ENCODE results near the gene ZNF83.
A peak's percentile ranks its signal among the peaks of the same experiment; 100 is the strongest.
"Not testable (repeated sequence)": the region's sequence is repeated elsewhere in the genome, so short reads cannot be mapped to it uniquely, and the experiment has no call there.

Gene ZNF83

DNA sequence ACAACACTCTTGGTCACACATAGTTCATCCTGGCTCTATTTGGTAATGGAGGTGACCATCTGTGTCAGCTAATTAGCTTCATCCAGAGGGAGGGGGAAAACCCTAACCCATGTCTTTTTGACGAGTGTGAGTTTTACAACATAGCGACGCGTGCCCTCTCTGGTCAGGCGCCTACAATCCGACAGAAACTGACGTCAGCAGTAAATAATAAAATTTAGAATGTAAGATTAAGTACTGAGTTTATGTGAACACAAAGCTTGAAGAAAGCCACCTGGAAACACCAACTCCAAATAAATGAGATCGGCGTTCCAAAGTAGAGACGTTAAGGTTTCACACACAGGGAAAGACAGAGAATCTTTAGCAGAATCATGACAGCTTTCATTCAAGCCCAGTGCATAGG, 1.8 kb upstream of the ZNF83 start:
- no peak for DNase-seq

DNA sequence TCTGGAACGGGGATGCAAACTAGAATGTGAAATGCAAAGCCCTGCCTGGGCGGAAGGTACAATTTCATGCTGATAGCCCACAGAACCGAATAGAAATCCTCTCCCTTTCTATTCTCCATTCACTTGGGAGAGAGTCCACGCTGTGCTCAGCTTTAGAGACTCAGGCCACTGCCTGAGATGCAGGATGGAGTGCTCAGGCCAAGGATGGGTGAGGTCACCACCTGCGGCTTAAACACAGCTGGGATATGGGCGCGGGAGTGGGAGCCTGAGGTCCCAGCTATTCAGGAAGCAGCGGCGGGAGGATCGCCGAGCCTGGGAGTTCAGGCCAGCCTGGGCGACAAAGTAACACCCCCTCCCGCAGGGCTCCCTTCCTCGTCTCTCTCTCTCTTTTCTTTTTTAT, 446 bp upstream of the ZNF83 start:
- no peak for DNase-seq

DNA sequence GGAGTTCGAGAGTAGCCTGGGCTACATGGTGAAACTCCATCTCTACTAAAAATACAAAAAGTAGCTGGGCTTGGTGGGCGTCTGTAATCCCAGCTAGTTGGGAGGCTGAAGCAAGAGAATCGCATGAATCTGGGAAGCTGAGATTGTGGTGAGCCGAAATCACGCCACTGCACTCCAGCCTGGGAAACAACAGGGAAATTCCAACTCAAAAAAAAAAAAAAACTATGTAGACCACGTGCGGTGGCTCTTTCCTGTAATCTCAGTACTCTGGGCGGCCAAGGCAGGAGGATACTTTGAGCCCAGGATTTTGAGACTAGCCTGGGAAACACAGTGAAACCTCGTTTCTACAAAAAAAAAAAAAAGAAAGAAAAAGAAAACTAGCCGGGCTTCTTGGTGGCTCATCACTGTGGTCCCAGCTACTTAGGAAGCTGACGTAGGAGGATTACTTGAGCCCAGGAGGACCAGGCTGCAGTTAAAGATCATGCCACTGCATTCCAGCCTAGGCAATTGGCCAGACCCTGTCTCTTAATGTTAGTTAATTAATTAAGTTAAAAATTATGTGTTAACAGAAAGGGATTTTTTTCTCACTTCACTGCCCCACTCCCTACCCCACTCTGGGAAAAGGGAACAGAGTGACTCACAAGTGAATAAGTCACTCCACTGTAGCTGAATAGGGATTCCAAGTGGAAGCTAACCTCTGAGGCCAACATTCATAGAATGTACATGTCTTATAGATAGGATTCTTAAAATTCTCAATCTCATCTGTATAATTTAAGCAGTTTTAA, 2.2 kb downstream of the ZNF83 start:
- no peak for DNase-seq

DNA sequence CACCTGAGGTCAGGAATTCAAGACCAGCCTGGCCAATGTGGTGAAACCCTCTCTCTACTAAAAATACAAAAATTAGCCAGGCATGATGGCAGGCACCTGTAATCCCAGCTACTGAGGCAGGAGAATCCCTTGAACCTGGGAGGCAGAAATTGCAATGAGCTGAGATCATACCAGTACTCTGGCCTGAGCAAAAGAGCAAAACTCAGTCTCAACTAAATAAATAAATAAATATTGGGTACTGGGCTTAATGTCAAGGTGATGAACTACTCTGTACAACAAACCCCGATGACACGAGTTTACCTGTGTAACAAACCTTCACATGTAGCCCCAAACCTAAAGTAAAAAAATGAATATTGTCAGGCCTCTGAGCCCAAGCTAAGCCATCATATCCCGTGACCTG, 10.7 kb downstream of the ZNF83 start:
- DNase-seq, result not testable (repeated sequence)

DNA sequence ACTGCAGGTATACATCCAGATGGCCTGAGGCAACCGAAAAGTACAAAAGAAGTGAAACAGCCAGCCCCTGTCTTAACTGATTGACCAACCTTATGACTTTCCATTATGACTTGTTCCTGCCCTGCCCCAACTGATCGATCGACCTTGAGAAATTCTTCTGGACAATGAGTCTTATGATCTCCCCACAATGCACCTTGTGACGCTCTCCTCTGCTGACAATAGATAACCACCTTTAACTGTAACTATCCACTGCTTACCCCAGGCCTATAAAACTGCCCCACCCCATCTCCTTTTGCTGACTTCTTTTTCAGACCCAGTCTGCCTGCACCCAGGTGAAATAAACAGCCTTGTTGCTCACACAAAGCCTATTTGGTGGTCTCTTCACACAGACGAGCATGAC, 11.2 kb downstream of the ZNF83 start:
- no peak for DNase-seq

DNA sequence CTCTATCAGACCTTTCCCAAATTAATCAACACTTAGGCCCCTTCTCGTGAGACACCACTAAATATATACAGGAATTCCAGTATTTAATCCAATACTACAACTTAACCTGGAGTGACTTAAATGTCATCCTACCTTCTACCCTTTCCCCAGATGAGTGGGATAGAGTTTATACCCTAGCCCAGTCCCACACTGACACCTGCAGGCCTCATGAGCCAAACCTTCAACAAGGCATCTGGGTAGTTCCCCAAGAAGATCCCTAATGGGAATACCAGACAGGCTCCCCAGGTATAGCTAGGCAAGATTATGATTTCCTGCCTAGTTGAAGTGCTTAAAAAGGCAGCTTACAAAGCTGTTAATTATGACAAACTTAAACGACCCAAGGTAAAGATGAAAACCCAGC, 15.9 kb downstream of the ZNF83 start:
- no peak for DNase-seq

DNA sequence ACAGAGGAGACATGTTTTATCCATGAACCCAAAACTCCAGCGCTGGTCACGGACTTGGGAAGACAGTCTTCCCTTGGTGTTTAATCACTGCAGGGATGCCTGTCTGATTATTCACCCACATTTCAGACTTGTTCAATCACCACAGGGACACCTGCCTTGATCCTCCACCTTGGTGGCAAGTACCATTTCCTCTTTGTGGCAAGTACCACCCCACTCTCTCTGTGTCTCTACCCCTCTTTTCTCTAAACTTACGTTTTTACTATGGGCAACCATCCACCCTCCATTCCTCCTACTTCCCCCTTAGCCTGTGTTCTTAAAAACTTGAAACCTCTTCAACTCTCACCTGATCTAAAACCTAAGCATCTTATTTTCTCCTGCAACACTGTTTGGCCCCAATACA, 16.8 kb downstream of the ZNF83 start:
- no peak for DNase-seq

DNA sequence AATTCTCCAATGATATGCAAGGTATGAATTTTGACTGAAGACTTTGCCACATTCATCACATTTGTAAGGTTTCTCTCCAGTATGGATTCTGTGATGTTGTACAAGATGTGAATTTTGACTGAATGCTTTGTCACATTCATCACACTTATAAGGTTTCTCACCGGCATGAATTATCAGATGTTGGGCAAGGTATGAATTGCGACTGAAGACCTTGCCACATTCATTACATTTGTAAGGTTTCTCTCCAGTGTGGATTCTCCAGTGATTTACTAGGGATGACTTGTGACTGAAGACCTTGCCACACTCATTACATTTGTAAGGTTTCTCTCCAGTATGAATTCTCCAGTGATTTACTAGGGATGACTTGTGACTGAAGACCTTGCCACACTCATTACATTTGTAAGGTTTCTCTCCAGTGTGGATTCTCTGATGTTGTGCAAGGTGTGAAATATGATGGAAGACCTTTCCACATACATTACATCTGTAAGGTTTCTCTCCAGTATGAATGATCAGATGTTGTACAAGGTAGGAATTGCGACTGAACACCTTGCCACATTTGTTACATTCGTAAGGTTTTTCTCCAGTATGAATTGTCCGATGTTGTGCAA, 24.8 kb downstream of the ZNF83 start:
- DNase-seq, result no peak

DNA sequence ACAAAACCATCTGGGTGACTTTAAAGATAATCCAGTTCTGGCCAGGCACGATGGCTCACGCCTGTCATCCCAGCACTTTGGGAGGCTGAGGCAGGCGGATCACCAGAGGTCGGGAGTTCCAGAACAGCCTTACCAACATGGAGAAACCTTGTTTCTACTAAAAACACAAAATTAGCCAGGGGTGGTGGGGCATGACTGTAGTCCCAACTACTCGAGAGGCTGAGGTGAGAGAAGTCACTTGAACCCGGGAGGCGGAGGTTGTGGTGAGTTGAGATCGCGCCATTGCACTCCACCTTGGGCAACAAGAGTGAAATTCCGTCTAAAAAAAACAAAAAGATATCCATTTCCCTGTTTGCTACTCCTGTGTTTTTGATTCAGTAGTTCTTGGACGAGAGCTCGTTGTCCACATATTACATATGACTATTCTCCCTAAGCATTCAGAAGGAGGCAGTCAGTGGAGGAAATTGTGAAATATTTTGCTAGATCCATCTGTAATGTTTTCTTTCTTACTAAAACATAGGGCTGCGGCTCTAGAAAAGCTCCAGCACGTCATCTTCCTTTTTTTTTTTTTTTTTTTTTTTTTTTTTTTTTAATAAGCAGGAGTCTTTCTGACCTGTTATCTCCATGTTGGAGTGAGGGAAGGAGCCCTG, 34.5 kb downstream of the ZNF83 start:
- DNase-seq, result no peak

DNA sequence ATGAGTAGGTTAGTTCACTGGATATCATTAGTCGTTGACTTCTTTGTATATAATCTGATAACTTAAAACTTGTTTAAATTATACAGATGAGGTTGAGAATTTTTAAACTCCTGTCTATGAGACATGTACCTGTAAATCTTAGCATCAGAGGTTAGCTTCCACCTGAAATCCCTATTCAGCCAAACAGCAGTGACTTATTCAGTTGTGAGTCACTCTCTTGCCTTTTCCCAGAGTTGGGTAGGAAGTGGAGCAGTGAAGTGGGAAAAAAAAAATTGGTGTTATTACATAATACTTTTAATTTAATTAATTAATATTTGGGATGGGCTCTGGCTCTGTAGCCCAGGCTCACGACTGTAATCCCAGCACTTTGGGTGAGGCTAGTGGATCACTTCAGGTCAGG, 35.2 kb downstream of the ZNF83 start:
- no peak for DNase-seq

DNA sequence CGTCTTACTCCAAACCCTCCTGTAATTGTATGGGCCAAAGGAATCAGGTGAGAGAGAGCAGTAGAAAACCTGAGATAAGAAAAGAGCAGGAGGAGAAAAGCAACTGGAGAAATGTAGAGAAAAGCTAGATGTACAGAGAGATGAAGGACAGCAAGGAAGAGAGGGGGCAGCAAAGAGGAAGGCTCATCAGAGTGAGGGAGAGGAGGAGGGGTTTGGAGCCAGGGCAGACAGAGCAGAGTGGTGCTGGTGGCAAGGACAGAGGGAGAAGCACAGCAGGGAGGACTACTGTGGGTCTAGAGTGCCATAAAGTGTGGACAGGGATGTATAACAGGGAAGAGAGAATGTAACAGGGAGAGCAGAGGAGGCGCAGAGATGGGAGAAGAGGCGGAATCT, 36.2 kb downstream of the ZNF83 start:
- DNase-seq, result not testable (repeated sequence)

DNA sequence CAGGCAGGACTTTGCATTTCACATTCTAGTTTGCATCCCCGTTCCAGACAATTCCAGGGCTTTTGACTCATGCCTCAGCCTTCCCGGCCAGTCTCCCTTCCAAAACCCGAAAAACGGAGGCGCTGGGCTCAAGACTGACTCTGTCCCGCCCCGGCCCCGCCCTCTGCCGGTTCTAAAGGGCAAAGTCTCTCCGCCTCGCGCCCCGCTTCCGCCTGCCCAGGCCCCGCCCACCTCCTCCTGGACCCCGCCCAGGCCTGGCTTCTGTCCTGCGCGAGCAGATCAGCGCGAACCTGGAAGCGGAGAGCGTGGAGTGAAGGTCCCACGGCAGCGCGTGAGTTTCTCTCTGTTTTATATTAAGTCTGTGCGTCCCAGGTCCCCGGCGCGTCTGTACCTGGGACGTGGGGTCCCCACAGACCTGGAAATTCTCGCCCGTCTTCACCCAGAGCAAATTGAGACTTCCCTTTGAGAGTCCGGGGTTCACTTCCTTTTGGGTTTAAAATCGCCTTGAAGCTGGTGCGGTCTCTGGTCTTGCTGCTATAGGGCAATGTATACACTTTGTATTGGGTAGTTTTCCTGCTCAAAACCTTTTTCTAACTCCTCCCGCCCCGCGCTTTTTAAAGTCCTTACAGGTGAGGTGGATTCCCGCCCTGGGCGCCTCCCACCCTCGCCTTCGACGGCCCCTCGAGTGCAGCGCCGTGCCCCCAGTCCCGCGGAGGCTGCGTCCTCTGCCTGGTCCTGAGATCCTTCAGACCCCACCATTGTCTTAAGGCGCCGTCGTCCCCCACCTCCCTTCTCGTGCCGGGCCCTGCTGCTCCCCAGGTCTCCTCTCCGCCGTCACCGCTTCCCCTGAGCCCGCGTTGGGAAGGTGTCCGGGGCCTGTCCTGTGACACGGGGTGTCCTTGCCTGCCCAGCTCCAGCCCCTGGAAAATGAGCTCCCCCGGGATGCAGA, 36.9 kb downstream of the ZNF83 start:
- DNase-seq, result peak; percentile 90

DNA sequence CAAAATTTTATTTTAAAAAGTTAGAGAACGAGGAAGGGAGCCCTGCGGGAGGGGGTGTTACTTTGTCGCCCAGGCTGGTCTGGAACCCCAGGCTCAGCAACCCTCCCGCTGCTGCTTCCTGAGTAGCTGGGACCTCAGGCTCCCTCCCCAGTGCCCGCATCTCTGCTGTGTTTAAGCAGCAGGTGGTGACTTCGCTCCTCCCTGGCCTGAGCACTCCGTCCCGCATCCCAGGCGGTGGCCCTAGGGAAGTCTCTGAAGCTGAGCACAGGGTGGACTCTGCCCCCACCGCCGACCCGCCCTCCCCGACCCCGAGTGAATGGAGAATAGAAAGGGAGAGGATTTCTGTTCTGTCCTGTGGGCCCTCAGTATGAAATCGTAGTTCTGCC, 37.5 kb downstream of the ZNF83 start:
- no peak for DNase-seq

DNA sequence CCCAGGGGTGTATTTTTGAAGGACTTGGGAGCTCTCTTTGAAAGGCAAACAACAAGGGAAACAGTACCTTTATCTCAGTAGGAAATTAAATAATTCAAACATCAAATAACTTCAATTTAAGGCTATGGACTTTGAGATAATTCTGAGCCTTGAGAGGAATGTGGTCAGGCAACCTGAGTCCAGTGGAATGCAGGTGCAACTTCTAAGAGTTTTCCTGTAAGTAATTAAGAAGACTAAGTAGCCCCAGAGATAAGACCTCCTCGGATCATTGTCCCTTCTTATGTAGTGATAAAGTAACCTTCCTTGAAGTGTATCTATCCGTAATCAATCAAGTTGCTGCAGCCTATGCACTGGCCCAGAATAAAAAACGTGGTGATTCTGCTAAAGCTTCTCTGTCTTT, 38.9 kb downstream of the ZNF83 start:
- no peak for DNase-seq

DNA sequence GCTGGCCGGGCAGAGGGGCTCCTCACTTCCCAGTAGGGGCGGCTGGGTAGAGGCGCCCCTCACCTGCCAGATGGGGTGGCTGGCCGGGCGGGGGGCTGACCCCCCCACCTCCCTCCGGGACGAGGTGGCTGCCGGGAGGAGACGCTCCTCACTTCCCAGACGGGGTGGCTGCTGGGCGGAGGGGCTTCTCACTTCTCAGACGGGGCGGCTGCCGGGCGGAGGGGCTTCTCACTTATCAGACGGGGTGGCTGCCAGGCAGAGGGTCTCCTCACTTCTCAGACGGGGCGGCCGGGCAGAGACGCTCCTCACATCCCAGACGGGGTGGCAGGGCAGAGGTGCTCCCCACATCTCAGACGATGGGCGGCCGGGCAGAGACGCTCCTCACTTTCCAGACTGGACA, 44.7 kb downstream of the ZNF83 start:
- not testable (repeated sequence) for DNase-seq

DNA sequence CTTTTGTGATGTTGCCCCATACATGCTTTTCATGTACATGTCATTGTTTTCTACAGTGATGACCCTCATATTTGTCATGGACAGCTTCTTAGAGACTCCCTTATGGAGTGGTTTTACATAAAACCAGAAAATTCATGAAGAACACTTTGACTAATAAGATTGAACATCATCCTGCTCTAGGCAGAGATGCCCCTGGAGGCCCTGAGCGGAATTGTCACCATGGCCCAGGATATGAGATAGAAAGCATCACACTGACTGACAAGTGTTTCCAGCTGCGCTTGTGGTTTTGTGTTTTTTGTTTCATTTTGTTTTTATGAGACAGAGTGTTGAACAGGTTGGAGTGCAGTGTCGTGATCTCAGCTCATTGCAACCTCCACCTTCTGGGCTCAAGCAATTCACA, 45.9 kb downstream of the ZNF83 start:
- no peak for DNase-seq

DNA sequence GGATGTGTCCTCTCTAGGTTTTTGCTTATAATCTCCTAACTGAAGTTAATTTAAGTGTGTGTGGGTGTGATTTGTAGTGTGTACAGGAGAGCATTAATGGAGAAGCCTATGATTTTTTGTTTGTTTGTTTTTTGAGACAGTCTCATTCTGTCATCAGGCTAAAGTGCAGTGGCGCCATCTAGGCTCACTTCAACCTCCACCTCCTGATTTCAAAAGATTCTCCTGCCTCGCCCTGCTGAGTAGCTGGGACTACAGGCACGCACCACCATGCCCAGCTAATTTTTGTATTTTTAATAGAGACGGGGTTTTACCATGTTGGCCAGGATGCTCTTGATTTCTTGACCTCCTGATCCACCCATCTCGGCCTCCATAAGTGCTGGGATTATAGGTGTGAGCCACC, 47.4 kb downstream of the ZNF83 start:
- DNase-seq, result no peak

DNA sequence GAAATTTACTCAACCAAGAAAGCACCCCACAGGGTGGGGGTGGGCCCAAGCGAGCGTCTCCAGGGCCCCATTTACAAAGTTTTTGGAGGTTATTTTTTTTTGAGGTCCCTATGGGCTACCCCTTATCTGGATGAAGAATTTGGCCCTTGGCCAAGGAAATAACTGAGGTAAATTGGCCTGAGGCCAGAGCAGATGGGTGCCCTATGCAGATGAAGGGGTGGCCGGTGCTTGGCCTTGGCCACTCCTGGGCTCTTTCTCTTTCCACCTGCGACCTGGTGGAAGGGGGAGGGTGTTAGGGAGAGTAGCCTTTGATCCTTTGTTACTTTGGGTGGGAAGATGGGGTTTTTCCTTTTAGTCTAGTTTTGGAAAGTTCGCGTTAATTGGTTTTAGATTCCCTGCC, 52.6 kb downstream of the ZNF83 start:
- DNase-seq, result no peak

DNA sequence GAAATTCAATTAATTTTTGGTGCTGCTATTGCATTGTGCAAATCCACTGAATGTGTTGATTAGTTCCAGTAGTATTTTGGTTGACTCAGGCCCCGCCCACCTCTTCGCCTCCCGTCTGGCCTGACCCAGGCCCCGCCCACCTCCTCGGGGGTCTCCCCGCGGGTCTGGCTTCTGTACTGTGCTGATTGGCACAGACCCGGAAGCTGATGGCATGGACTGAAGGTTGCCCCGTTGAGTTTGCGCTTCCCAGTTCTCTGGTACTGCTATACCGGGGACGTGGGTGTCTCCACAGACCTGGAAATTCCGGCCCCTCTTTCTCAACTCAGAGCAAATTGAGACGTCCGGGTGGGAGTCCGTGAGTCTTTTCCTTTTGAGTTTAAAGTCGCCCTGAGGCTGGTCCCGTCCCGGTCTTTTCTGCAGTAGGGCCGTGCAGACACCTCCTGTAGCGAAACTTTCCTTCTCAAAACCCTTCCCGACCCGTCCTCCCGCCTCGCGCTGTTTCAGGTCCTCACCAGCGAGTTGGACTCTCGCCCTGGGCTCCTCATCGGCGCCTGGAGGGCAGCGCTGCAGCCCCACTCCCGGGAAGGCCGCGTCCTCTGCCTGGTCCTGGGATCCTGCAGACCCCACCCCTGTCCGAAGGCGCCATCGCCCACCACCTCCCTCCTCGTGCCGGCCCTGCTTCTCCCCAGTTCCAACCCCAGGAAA, 53.3 kb downstream of the ZNF83 start:
- DNase-seq, result no peak

DNA sequence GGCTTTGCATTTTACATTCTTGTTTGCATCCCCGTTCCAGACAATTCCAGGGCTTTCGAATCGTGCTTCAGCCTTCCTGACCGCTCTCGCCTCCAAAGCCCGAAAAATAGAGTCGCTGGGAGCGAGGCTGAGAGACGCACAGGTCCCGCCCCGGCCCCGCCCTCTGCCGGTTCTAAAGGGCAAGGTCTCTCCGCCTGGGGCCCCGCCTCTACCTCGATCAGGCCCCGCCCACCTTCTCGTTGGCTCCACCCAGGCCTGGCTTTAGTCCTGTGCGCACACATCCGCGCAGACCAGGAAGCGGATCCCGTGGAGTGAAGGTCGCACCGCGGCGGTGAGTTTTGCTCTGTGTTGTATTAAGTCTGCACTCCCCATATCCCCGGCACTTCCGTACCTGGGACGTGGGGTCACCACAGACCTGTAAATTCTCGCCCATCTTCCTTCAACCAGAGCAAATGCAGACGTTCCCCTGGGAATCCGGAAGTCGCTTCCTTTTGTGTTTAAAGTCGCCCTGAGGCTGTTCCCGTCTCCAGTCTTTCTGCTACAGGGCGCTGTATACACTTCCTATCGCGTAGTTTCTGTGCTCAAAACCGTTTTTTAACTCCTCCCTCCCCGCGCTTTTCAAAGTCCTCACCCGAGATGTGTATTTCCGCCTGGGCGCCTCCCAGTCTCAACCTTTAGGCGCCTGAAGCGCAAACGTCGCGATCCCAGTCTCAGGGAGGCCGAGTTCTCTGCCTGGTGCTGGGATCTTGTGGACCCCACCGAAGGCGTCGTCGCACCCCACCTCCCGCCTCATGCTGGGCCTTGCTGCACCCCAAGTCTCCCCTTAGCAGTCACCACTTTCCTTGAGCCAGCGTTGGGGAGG, 67.9 kb downstream of the ZNF83 start, which contains the start of gene ZNF701:
ZNF701 (plus strand) TSS at position 288 of the 862 bp plus-strand sequence. CDS start 3,861 bp downstream, outside the sequence.
- peak; percentile 92 for DNase-seq

DNA sequence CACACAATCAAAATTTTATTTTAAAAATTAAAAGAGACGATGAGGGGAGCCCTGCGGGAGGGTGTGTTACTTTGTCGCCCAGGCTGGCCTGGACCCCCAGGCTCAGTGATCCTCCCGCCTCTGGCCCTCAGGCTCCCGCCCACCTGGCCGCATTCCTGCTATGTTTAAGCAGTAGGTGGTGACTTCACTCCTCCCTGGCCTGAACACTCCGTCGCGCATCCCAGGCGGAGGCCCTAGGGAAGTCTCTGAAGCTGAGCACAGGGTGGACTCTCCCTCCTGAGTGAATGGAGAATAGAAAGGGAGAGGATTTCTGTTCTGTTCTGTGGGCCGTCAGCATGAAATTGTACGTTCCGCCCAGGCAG, 68.5 kb downstream of the ZNF83 start:
- DNase-seq, result peak; percentile 7
